SU-DHL-6 (cell line): Measurements from ENCODE around the gene CCDC7.
"Not testable (repeated sequence)": the region's sequence is repeated elsewhere in the genome, so short reads cannot be mapped to it uniquely, and the experiment has no call there.

Source experiments
- H2AFZ ChIP-seq: fragments of 200-600 bp; sonication (generic); 2 replicates; pipeline ENCODE4 v1.6.1; 2014; ENCODE audit warnings: low read depth, mild to moderate bottlenecking, moderate library complexity, mixed read lengths, antibody characterized with exemption, low read length; ENCODE audit not compliant: severe bottlenecking
- H3F3A ChIP-seq: fragments of 200-600 bp; shearing (Covaris generic); 2 replicates; pipeline ENCODE4 v1.6.0; 2016; ENCODE audit warnings: antibody characterized with exemption, mild to moderate bottlenecking; ENCODE audit not compliant: insufficient read depth
- H3K27ac ChIP-seq: fragments of 200-600 bp; sonication (generic); 2 replicates; pipeline ENCODE4 v1.5.1; 2016; ENCODE audit warnings: low read depth, mild to moderate bottlenecking, low read length, moderate library complexity, mixed read lengths
- H3K27me3 ChIP-seq: fragments of 200-600 bp; sonication (generic), shearing (Covaris generic); 2 replicates; pipeline ENCODE4 v1.6.0; 2014; ENCODE audit warnings: mild to moderate bottlenecking, low read length
- H3K36me3 ChIP-seq: fragments of 200-600 bp; sonication (generic); 2 replicates; pipeline ENCODE4 v1.6.1; 2014; ENCODE audit warnings: mild to moderate bottlenecking, low read length, mixed read lengths
- H3K4me2 ChIP-seq: fragments of 300-600, 200-600 bp; shearing (Covaris generic), sonication (generic); 2 replicates; pipeline ENCODE4 v1.6.0; 2014; ENCODE audit warnings: low read length, low read depth, mild to moderate bottlenecking; ENCODE audit not compliant: poor library complexity, severe bottlenecking
- H3K4me3 ChIP-seq: fragments of 200-600 bp; sonication (generic); 2 replicates; pipeline ENCODE4 v1.5.1; 2014; ENCODE audit warnings: antibody characterized with exemption, low read length, mild to moderate bottlenecking, mixed read lengths; ENCODE audit not compliant: insufficient read depth, poor library complexity, severe bottlenecking
- H3K79me2 ChIP-seq: fragments of 200-600 bp; sonication (generic); 2 replicates; pipeline ENCODE4 v1.6.1; 2014; ENCODE audit warnings: mild to moderate bottlenecking, low read length, moderate library complexity; ENCODE audit not compliant: insufficient read depth
- H3K9ac ChIP-seq: fragments of 200-600 bp; sonication (generic); 2 replicates; pipeline ENCODE4 v1.7.0; 2014; ENCODE audit warnings: mild to moderate bottlenecking, low read length
- H3K9me2 ChIP-seq: fragments of 200-600 bp; sonication (generic); replicated peaks from 2 replicates; pipeline ENCODE4 v1.6.1; 2014; ENCODE audit warnings: low read length; ENCODE audit not compliant: insufficient read depth
- H3K9me3 ChIP-seq: fragments of 200-600 bp; sonication (generic); 2 replicates; pipeline ENCODE4 v1.6.1; 2014; ENCODE audit warnings: low read length, mixed read lengths; ENCODE audit not compliant: insufficient read depth
- H4K20me1 ChIP-seq: fragments of 200-600 bp; sonication (generic); 2 replicates; pipeline ENCODE4 v1.6.1; 2014; ENCODE audit warnings: low read depth, mild to moderate bottlenecking, antibody characterized with exemption, low read length, moderate library complexity, mixed read lengths
- EZH2phosphoT487 ChIP-seq: fragments of 200-600 bp; sonication (generic), shearing (Covaris generic); conservative IDR thresholded peaks from 2 replicates; pipeline ENCODE4 v1.6.1; 2018; ENCODE audit warnings: mild to moderate bottlenecking, antibody characterized with exemption, low read length, moderate library complexity, mixed read lengths
- TF ChIP-seq, protein P1 (sequence below): fragments of 200-600 bp; sonication (generic); IDR thresholded peaks from one replicate; pipeline ENCODE4 v1.5.1; 2017; ENCODE audit warnings: antibody characterized with exemption, mild to moderate bottlenecking, low read length, moderate library complexity; ENCODE audit not compliant: insufficient read depth, poor library complexity, severe bottlenecking

The CCDC7 gene

GRCh38 chr10:32489901-32490300 lies 44.0 kb downstream of the CCDC7 start:
- no peak for TF ChIP-seq EZH2phosphoT487
- TF ChIP-seq, protein P1, sequence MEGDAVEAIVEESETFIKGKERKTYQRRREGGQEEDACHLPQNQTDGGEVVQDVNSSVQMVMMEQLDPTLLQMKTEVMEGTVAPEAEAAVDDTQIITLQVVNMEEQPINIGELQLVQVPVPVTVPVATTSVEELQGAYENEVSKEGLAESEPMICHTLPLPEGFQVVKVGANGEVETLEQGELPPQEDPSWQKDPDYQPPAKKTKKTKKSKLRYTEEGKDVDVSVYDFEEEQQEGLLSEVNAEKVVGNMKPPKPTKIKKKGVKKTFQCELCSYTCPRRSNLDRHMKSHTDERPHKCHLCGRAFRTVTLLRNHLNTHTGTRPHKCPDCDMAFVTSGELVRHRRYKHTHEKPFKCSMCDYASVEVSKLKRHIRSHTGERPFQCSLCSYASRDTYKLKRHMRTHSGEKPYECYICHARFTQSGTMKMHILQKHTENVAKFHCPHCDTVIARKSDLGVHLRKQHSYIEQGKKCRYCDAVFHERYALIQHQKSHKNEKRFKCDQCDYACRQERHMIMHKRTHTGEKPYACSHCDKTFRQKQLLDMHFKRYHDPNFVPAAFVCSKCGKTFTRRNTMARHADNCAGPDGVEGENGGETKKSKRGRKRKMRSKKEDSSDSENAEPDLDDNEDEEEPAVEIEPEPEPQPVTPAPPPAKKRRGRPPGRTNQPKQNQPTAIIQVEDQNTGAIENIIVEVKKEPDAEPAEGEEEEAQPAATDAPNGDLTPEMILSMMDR = no peak
- Histone ChIP-seq H3K9me3 (no peaks in the 10 kb centered on the region), H3K9me2 (no peaks in the 10 kb centered on the region), H4K20me1 (no peaks in the 10 kb centered on the region), H2AFZ (no peak overlapping the region), H3K36me3 (no peaks in the 10 kb centered on the region), H3K79me2 (no peaks in the 10 kb centered on the region), H3K4me2 (no peak overlapping the region), H3K27ac (no peak overlapping the region), H3K9ac (no peak overlapping the region), H3K4me3 (no peak overlapping the region), H3K27me3 (no peaks in the 10 kb centered on the region), H3F3A (no peaks in the 10 kb centered on the region)

GRCh38 chr10:32494562-32494961 lies 48.6 kb downstream of the CCDC7 start:
- H3K36me3 ChIP-seq, H3K4me2 ChIP-seq, H3K9ac ChIP-seq, H3F3A ChIP-seq, H3K27ac ChIP-seq, H3K9me2 ChIP-seq, H3K4me3 ChIP-seq, H3K9me3 ChIP-seq, H4K20me1 ChIP-seq, H2AFZ ChIP-seq, H3K79me2 ChIP-seq, H3K27me3 ChIP-seq: not testable (repeated sequence)

DNA sequence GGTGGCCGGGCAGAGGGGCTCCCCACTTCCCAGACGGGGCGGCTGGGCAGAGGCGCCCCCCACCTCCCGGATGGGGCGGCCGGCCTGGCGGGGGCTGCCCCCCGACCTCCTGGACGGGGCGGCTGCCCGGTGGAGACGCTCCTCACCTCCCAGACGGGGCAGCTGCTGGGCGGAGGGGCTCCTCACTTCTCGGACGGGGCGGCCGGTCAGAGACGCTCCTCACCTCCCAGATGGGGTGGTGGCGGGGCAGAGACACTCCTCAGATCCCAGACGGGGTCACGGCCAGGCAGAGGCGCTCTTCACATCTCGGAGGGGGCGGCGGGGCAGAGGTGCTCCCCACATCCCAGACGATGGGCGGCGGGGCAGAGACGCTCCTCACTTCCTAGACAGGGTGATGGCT lies 54.2 kb downstream of the CCDC7 start:
- H3F3A ChIP-seq, H2AFZ ChIP-seq, H3K4me2 ChIP-seq, H3K9me2 ChIP-seq, H3K4me3 ChIP-seq, H4K20me1 ChIP-seq, H3K36me3 ChIP-seq, H3K9me3 ChIP-seq, H3K79me2 ChIP-seq, H3K9ac ChIP-seq, H3K27me3 ChIP-seq, H3K27ac ChIP-seq: not testable (repeated sequence)

- TF ChIP-seq, protein P1 = no peak
- TF ChIP-seq EZH2phosphoT487 = no peak
These were observed 56.0 kb downstream of the CCDC7 start for GRCh38 chr10:32501906-32502305.

DNA sequence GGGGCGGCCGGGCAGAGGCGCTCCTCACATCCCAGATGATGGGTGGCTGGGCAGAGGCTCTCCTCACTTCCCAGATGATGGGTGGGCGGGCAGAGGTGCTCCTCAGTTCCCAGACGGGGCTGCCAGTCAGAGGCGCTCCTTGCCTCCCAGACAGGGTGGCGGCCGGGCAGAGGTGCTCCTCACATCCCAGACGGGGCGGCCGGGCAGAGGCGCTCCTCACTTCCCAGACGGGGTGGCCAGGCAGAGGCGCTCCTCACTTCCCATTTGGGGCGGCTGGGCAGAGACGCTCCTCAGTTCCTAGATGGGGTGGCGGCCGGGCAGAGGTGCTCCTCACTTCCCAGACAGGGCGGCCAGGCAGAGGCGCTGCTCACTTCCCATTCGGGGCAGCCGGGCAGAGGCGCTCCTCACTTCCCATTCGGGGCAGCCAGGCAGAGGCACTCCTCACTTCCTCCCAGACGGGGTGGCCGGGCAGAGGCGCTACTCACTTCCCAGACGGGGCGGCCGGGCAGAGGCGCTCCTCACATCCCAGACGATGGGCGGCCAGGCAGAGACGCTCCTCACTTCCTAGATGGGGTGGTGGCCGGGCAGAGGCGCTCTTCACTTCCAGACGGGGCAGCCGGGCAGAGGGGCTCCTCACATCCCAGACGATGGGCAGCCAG lies 60.0 kb downstream of the CCDC7 start:
- not testable (repeated sequence) for H3K9me3 ChIP-seq

More at GRCh38 chr10:32501906-32502305, 56.0 kb downstream of the CCDC7 start:
- H3F3A ChIP-seq = no peaks in the 10 kb centered on the region
- no peak overlapping the region for H3K27ac ChIP-seq
- H4K20me1 ChIP-seq = no peaks in the 10 kb centered on the region
- no peak overlapping the region for H3K4me2 ChIP-seq
- H3K27me3 ChIP-seq = no peaks in the 10 kb centered on the region
- no peak overlapping the region for H3K9ac ChIP-seq
- H3K4me3 ChIP-seq = no peak overlapping the region
- no peaks in the 10 kb centered on the region for H3K9me2 ChIP-seq
- H3K79me2 ChIP-seq = no peaks in the 10 kb centered on the region
- H2AFZ ChIP-seq = no peak overlapping the region
- peaks cover 4% of the 10 kb centered on the region for H3K36me3 ChIP-seq
- no peaks in the 10 kb centered on the region for H3K9me3 ChIP-seq

More for the DNA sequence above, 60.0 kb downstream of the CCDC7 start:
- H3K36me3 ChIP-seq, H3K79me2 ChIP-seq, H3F3A ChIP-seq, H2AFZ ChIP-seq, H3K9ac ChIP-seq, H4K20me1 ChIP-seq, H3K27ac ChIP-seq, H3K4me2 ChIP-seq, H3K9me2 ChIP-seq, H3K27me3 ChIP-seq, H3K4me3 ChIP-seq: not testable (repeated sequence)
